Measurements from ENCODE around the gene SORL1-AS1.

GRCh38 chr11:121439337-121439736, 13.4 kb downstream of the SORL1-AS1 start:
- no peak for TF ChIP-seq POLR2A (IDR thresholded peaks at IDR 0.05)
- no peak for TF ChIP-seq CTCF (IDR thresholded peaks at IDR 0.05 in 4 of 5, conservative IDR thresholded peaks at IDR 0.05 in 1 of 5)

Data from gastrocnemius medialis (tissue), 4 donors.